Naive thymus-derived CD8-positive, alpha-beta T cell (primary cell): ENCODE data around the gene CSNK1A1L. TPM values are rescaled to one million over a fixed set of nuclear protein-coding genes. Genes with fewer than 3 reads are reported as not detected.
"Not testable (repeated sequence)": the region's sequence is repeated elsewhere in the genome, so short reads cannot be mapped to it uniquely, and the experiment has no call there.

Experiments used
- ATAC-seq, 2 donors: fragments of 150-1000 bp; cut with Tn5 transposase in 1 of 2; sonication (Bioruptor Pico), chemical (Tn5 transposase) in 1 of 2; 1 replicate in 1 of 2; 2 replicates in 1 of 2; pipeline ENCODE4 v1.10.0; 2021; ENCODE audit warnings: mild to moderate bottlenecking in 2 of 2, moderate library complexity in 2 of 2
- POLR2A ChIA-PET: fragments of 350-600 bp; sonication (Branson Sonifier 250); formaldehyde crosslinking; loops from one replicate; lab custom pipeline; 2021; ENCODE audit warnings: antibody characterized with exemption; lab: Charles Lee
- DNase-seq, 10 donors: peaks; one replicate each; pipeline versions ENCODE4 v3.0.0 to v3.0.0-alpha.2; 2020 to 2022
- H3K27ac Mint-ChIP-seq, 10 donors: one replicate each; pipeline ENCODE4 v1.8.0; 2020 to 2022; ENCODE audit warnings: mild to moderate bottlenecking in 10 of 10, mixed read lengths in 10 of 10, moderate library complexity in 4 of 10, inconsistent platforms in 1 of 10
- H3K27me3 Mint-ChIP-seq, 5 donors: one replicate each; pipeline ENCODE4 v1.8.0; 2021 to 2022; ENCODE audit warnings: mixed read lengths in 5 of 5
- H3K36me3 Mint-ChIP-seq, 3 donors: one replicate each; pipeline ENCODE4 v1.8.0; 2020 to 2022; ENCODE audit warnings: mixed read lengths in 3 of 3, mild to moderate bottlenecking in 2 of 3, inconsistent platforms in 1 of 3
- H3K4me1 Mint-ChIP-seq, 4 donors: one replicate each; pipeline ENCODE4 v1.8.0; 2021 to 2022; ENCODE audit warnings: mixed read lengths in 4 of 4
- H3K4me3 Mint-ChIP-seq, 10 donors: one replicate each; pipeline ENCODE4 v1.8.0; 2020 to 2022; ENCODE audit warnings: mild to moderate bottlenecking in 10 of 10, mixed read lengths in 10 of 10, moderate library complexity in 6 of 10, inconsistent platforms in 1 of 10
- H3K9me3 Mint-ChIP-seq, 9 donors: one replicate each; pipeline ENCODE4 v1.8.0; 2020 to 2022; ENCODE audit warnings: mixed read lengths in 9 of 9, mild to moderate bottlenecking in 3 of 9, inconsistent platforms in 1 of 9, moderate library complexity in 1 of 9
- polyA plus RNA-seq, 3 donors: library from polyadenylated mRNA; unstranded; fragments of 300-500 nt; fragmentation: Illumina TruSeq; gene quantifications; one replicate each; pipeline ENCODE4 v1.2.3, GENCODE V29; 2021
- total RNA-seq, 8 experiments: library from RNA in 2 of 8; stranded (reverse) in 2 of 8; gene quantifications; one replicate each; pipeline ENCODE4 v1.2.3 and lab custom pipeline; 2021 to 2026

CSNK1A1L gene
- total and polyA plus RNA-seq, 5 experiments from 2014 or later, result not detected

DNA sequence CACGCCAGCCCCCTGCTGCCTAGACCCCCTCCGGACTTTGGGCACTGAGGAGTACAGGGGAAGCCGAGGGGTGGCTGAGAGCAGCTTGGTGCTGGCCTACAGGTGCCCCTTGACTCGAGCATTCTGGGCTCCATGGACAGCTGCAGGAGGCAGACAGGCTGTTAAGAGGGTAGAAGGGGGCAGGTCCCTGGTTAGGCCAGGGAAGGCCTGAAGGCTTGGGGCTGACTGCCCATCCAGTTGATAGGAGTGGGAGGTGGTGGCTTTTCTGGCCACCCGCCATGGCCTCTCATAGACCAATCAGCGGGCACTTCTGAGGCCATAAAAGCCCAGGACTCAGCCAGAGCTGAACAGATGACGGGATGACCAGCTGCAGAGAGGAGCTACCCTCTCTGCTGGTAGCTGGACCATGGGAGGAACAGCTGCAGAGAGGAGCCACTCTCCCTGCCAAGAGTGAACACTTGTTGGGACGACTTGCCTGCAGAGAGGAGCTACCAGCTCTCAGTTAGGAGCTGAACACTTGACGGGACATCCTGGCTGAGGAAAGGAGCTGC, 35.2 kb downstream of the CSNK1A1L start:
- no peak for DNase-seq
- H3K27ac Mint-ChIP-seq, result no peak overlapping the region
- no peaks in the 10 kb centered on the region for H3K4me1 Mint-ChIP-seq
- ATAC-seq, result no peak
- H3K27me3 Mint-ChIP-seq, result peaks cover 0 to 11% (median 5%) of the 10 kb centered on the region in 5 donors
- no peaks in the 10 kb centered on the region for H3K9me3 Mint-ChIP-seq
- no peak overlapping the region for H3K4me3 Mint-ChIP-seq
- POLR2A ChIA-PET, result no interaction called here
- H3K36me3 Mint-ChIP-seq, result no peaks in the 10 kb centered on the region

DNA sequence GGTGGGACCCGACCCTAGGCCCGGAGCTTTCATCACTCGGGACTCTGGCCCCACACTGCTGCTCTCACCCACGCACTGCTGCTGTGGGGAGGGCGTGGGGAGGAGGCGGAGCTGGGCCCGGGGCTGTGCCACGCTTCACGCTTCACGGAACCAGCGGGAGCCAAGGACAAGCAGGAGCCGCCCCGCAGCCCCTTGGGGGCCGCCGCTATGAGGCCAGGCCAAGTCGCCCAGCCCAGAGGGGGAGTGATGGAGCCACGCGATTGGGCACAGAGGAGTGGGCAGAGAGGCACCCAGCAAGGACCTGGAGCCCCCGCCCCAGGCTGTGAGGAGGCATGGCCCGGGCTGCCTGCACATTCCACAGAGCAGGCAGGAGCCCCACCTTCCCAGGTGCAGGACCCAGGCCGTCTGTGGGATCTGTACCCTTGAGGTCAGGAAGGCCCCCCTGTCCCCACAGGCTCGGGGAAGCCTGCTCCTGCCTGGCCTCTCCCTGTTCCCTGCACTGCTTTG, 35.8 kb downstream of the CSNK1A1L start:
- DNase-seq, result no peak
- no peak overlapping the region for H3K27ac Mint-ChIP-seq
- POLR2A ChIA-PET, result no interaction called here
- H3K9me3 Mint-ChIP-seq, result no peaks in the 10 kb centered on the region
- no peak overlapping the region for H3K4me3 Mint-ChIP-seq
- no peaks in the 10 kb centered on the region for H3K36me3 Mint-ChIP-seq
- H3K27me3 Mint-ChIP-seq, result peaks cover 0 to 13% (median 5%) of the 10 kb centered on the region in 5 donors
- no peaks in the 10 kb centered on the region for H3K4me1 Mint-ChIP-seq
- no peak for ATAC-seq

- Mint-ChIP-seq H3K4me3 (no peak overlapping the region), H3K36me3 (peaks cover 0 to 1% (median 0%) of the 10 kb centered on the region in 3 donors), H3K27ac (no peak overlapping the region), H3K4me1 (no peaks in the 10 kb centered on the region), H3K27me3 (peaks cover 0 to 12% (median 5%) of the 10 kb centered on the region in 5 donors), H3K9me3 (no peaks in the 10 kb centered on the region)
- POLR2A ChIA-PET, result no interaction called here
- ATAC-seq, result no peak
- DNase-seq, result peak in 1 of 10 donors; percentile 2
Observed at GRCh38 chr13:37068962-37069361, 36.5 kb downstream of the CSNK1A1L start.

DNA sequence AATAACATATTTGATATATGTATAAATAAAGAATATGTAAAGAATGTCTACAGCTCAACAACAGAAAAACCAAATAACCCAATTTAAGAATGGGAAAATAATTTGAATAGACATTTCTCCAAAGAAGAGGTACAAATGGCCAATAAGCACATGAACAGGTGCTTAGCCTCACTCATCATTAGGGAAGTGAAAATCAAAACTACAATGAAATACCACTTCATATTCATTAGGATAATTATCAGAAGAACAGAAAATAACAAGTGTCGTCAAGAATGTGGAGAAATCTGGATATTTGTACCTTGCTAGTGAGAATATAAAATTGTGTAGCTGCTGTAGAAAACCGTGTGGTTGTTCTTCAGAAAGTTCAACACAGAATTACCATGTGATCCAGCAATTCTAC, 37.6 kb downstream of the CSNK1A1L start:
- Mint-ChIP-seq H3K4me3 (no peak overlapping the region), H3K36me3 (peaks cover 0 to 1% (median 0%) of the 10 kb centered on the region in 3 donors), H3K27me3 (peaks cover 0 to 7% (median 3%) of the 10 kb centered on the region in 5 donors), H3K9me3 (no peaks in the 10 kb centered on the region), H3K4me1 (no peaks in the 10 kb centered on the region), H3K27ac (peak overlapping the region in 1 of 10 donors; percentile 34)
- DNase-seq (no peak), ATAC-seq (no peak)
- POLR2A ChIA-PET, result no interaction called here

GRCh38 chr13:37065890-37066526, 39.5 kb downstream of the CSNK1A1L start:
- POLR2A ChIA-PET, result interaction anchor here (1.5 kb wide), 1 partner anchor 66 kb away, joined by 3 read pairs; the partner anchor contains the start of gene EXOSC8
- H3K27ac Mint-ChIP-seq, result no peak overlapping the region

DNA sequence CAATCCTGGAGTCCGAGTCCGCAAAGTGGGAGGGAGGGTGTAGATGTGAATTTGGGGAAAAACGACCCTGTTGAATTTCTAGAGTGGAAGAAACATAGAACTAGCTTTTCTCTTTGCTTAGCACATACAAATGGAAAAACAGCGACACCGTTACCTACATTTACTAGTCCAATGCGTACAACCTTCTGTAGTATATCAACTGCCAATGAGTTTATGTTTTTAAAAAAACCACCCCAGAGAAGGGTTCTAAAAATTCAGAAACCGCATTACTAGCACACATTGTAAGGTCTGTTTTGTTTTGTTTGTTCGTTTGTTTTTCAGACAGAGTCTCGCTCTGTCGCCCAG, 45.6 kb downstream of the CSNK1A1L start:
- Mint-ChIP-seq H3K9me3 (peaks cover 0 to 1% (median 0%) of the 10 kb centered on the region in 9 donors), H3K36me3 (peaks cover 0 to 10% (median 6%) of the 10 kb centered on the region in 3 donors), H3K27me3 (peaks cover 0 to 3% (median 0%) of the 10 kb centered on the region in 5 donors), H3K4me1 (peaks cover 10 to 50% (median 38%) of the 10 kb centered on the region in 4 donors), H3K27ac (peak overlapping the region; percentile 95 to 99 (median 98)), H3K4me3 (peak overlapping the region; percentile 90 to 97 (median 94))
- DNase-seq (no peak), ATAC-seq (peak; percentile 43 to 45)
- POLR2A ChIA-PET, result interaction anchor here (1.0 to 4.8 kb wide), 3 partner anchors 58 to 1290 kb away, joined by 4 to 76 read pairs (median 4); partner anchors contain the start of genes ALG5, EXOSC8 and UFM1

More at GRCh38 chr13:37065890-37066526, 39.5 kb downstream of the CSNK1A1L start:
- Mint-ChIP-seq H3K27me3 (peaks cover 0 to 7% (median 3%) of the 10 kb centered on the region in 5 donors), H3K4me3 (no peak overlapping the region), H3K4me1 (no peaks in the 10 kb centered on the region), H3K9me3 (no peaks in the 10 kb centered on the region), H3K36me3 (peaks cover 0 to 1% (median 0%) of the 10 kb centered on the region in 3 donors)
- ATAC-seq (no peak), DNase-seq (no peak)

GRCh38 chr13:37058910-37059847, 46.3 kb downstream of the CSNK1A1L start, which contains the start of gene SUPT20H:
Gene SUPT20H (minus strand): TSS chr13:37059688. CDS start chr13:37051490, 8,198 bp downstream.
- peak; percentile 87 to 97 (median 92) for DNase-seq
- Mint-ChIP-seq H3K27ac (peak within 1 kb of the TSS; percentile 95 to 99 (median 98)), H3K4me1 (peaks cover 10 to 51% (median 42%) of the 10 kb centered on the region in 4 donors), H3K4me3 (peak within 1 kb of the TSS; percentile 90 to 97 (median 94)), H3K36me3 (peaks cover 0 to 12% (median 5%) of the 10 kb centered on the region in 3 donors), H3K27me3 (peaks cover 0 to 2% (median 0%) of the 10 kb centered on the region in 5 donors), H3K9me3 (peaks cover 0 to 1% (median 0%) of the 10 kb centered on the region in 9 donors)
- POLR2A ChIA-PET, result interaction anchor here (0.8 to 4.8 kb wide), 4 partner anchors 14 to 1290 kb away, joined by 3 to 76 read pairs (median 4); partner anchors contain the start of genes ALG5, EXOSC8 and UFM1
- peak; percentile 89 to 92 for ATAC-seq

DNA sequence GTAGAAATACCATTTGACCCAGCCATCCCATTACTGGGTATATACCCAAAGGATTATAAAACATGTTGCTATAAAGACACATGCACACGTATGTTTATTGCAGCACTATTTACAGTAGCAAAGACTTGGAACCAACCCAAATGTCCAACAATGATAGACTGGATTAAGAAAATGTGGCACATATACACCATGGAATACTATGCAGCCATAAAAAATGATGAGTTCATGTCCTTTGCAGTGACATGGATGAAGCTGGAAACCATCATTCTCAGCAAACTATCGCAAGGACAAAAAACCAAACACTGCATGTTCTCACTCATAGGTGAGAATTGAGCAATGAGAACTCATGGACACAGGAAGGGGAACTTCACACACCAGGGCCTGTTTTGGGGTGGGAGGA, 49.2 kb downstream of the CSNK1A1L start:
- peak overlapping the region in 4 of 10 donors; percentile 31 to 48 (median 40) for H3K27ac Mint-ChIP-seq
- H3K36me3 Mint-ChIP-seq, result peaks cover 0 to 34% (median 20%) of the 10 kb centered on the region in 3 donors
- not testable (repeated sequence) for H3K9me3 Mint-ChIP-seq, H3K27me3 Mint-ChIP-seq, DNase-seq, ATAC-seq
- POLR2A ChIA-PET, result interaction anchor here (4.8 kb wide), 1 partner anchor 55 kb away, joined by 76 read pairs; the partner anchor contains the start of genes ALG5 and EXOSC8
- H3K4me3 Mint-ChIP-seq, result peak overlapping the region in 4 of 10 donors; percentile 10 to 19 (median 18)
- peaks cover 21 to 77% (median 67%) of the 10 kb centered on the region in 4 donors for H3K4me1 Mint-ChIP-seq

Other genes starting within 250 kb of the CSNK1A1L start
- gene SMAD9, start 185.4 kb downstream of the CSNK1A1L start, total RNA-seq, result not detected
- under 1 TPM; 0.03 to 0.07 (median 0.03) TPM for gene SMAD9, start 185.4 kb downstream of the CSNK1A1L start, polyA plus RNA-seq
- gene ALG5, start 106.3 kb downstream of the CSNK1A1L start, total RNA-seq, result 10 to 100 TPM; 22.5 to 27.4 TPM
- 10 to 100 TPM; 61.9 to 89.5 (median 73.6) TPM for gene ALG5, start 106.3 kb downstream of the CSNK1A1L start, polyA plus RNA-seq
- gene EXOSC8, start 104.9 kb downstream of the CSNK1A1L start, total RNA-seq, result 10 to 100 TPM; 82.1 to 88.5 TPM
- 10 to 100 TPM; 71.1 to 82.5 (median 80.4) TPM for gene EXOSC8, start 104.9 kb downstream of the CSNK1A1L start, polyA plus RNA-seq
- 100 to 1,000 TPM; 114 to 119 TPM for gene SUPT20H, start 46.0 kb downstream of the CSNK1A1L start, total RNA-seq
- 10 to 100 TPM; 45.4 to 59.1 (median 45.8) TPM for gene SUPT20H, start 46.0 kb downstream of the CSNK1A1L start, polyA plus RNA-seq